H9 (cell line): Measurements from ENCODE around the gene MICAL2. TPM values are rescaled to one million over a fixed set of nuclear protein-coding genes. Genes with fewer than 3 reads are reported as not detected.

ENCODE experiments used
- DNase-seq: peaks from one replicate; pipeline ENCODE4 v3.0.0-alpha.2; 2017
- H2AFZ ChIP-seq: one replicate; pipeline ENCODE4 v1.6.1; 2013; ENCODE audit warnings: mild to moderate bottlenecking, low read length, control low read depth, moderate library complexity
- H2AK5ac ChIP-seq: 2 replicates; pipeline ENCODE4 v1.6.1; 2013; ENCODE audit warnings: low read length, control low read depth, mixed read lengths; ENCODE audit not compliant: insufficient read length
- H2BK120ac ChIP-seq: one replicate; pipeline ENCODE4 v1.6.1; 2013; ENCODE audit warnings: low read depth, mild to moderate bottlenecking, low read length, control low read depth, inconsistent platforms; ENCODE audit not compliant: poor library complexity, severe bottlenecking
- H2BK12ac ChIP-seq: 2 replicates; pipeline ENCODE4 v1.6.1; 2013; ENCODE audit warnings: low read length, control low read depth, mixed read lengths, low read depth; ENCODE audit not compliant: insufficient read length
- H2BK15ac ChIP-seq: 2 replicates; pipeline ENCODE4 v1.6.1; 2013; ENCODE audit warnings: low read depth, low read length, control low read depth
- H2BK20ac ChIP-seq: one replicate; pipeline ENCODE4 v1.6.1; 2013; ENCODE audit warnings: low read depth, mild to moderate bottlenecking, low read length, control low read depth, inconsistent platforms; ENCODE audit not compliant: poor library complexity, severe bottlenecking
- H2BK5ac ChIP-seq: 2 replicates; pipeline ENCODE4 v1.6.1; 2013; ENCODE audit warnings: low read length, control low read depth, mixed read lengths; ENCODE audit not compliant: insufficient read length
- H3K14ac ChIP-seq: 2 replicates; pipeline ENCODE4 v1.6.1; 2013; ENCODE audit warnings: low read length, control low read depth; ENCODE audit not compliant: insufficient read depth
- H3K18ac ChIP-seq: 2 replicates; pipeline ENCODE4 v1.6.1; 2013; ENCODE audit warnings: low read depth, mild to moderate bottlenecking, mixed read lengths, low read length, control low read depth; ENCODE audit not compliant: insufficient read length
- H3K23ac ChIP-seq: 2 replicates; pipeline ENCODE4 v1.6.1; 2013; ENCODE audit warnings: low read length, control low read depth, mixed read lengths, low read depth; ENCODE audit not compliant: insufficient read length
- H3K23me2 ChIP-seq: 2 replicates; pipeline ENCODE4 v1.6.1; 2013; ENCODE audit warnings: low read depth, mild to moderate bottlenecking, mixed read lengths, low read length, control low read depth; ENCODE audit not compliant: insufficient read length, poor library complexity, severe bottlenecking
- H3K27ac ChIP-seq: 2 replicates; pipeline ENCODE4 v1.5.1; 2013; ENCODE audit warnings: low read length, control low read depth, mixed read lengths, low read depth; ENCODE audit not compliant: insufficient read length
- H3K27me3 ChIP-seq: 2 replicates; pipeline ENCODE4 v1.6.1; 2013; ENCODE audit warnings: low read length, control low read depth, inconsistent platforms; ENCODE audit not compliant: insufficient read depth
- H3K4ac ChIP-seq: 2 replicates; pipeline ENCODE4 v1.6.1; 2013; ENCODE audit warnings: low read depth, mild to moderate bottlenecking, control low read depth, inconsistent platforms, low read length, moderate library complexity
- H3K4me1 ChIP-seq: 2 replicates; pipeline ENCODE4 v1.6.1; 2013; ENCODE audit warnings: low read length, control low read depth, inconsistent platforms; ENCODE audit not compliant: insufficient read depth
- H3K4me2 ChIP-seq: 2 replicates; pipeline ENCODE4 v1.6.1; 2013; ENCODE audit warnings: low read length, control low read depth, mixed read lengths; ENCODE audit not compliant: insufficient read length, insufficient read depth
- H3K56ac ChIP-seq: 2 replicates; pipeline ENCODE4 v1.6.1; 2013; ENCODE audit warnings: low read depth, mild to moderate bottlenecking, mixed read lengths, low read length, control low read depth; ENCODE audit not compliant: insufficient read length
- H3K79me1 ChIP-seq: 2 replicates; pipeline ENCODE4 v1.6.1; 2013; ENCODE audit warnings: low read depth, mild to moderate bottlenecking, moderate library complexity, low read length, control low read depth, inconsistent platforms; ENCODE audit not compliant: insufficient read depth, poor library complexity, severe bottlenecking
- H3K79me2 ChIP-seq: 2 replicates; pipeline ENCODE4 v1.6.1; 2013; ENCODE audit warnings: low read length, control low read depth, inconsistent platforms; ENCODE audit not compliant: insufficient read depth
- H3K9ac ChIP-seq: 2 replicates; pipeline ENCODE4 v1.6.1; 2013; ENCODE audit warnings: low read length, control low read depth, mixed read lengths; ENCODE audit not compliant: insufficient read length; ENCODE audit errors: extremely low read depth
- H3K9me3 ChIP-seq: one replicate; pipeline ENCODE4 v1.6.1; 2013; ENCODE audit warnings: low read depth, low read length, inconsistent platforms; ENCODE audit not compliant: control insufficient read depth
- H3T11ph ChIP-seq: one replicate; pipeline ENCODE4 v1.6.1; 2013; ENCODE audit warnings: mild to moderate bottlenecking, low read length, control low read depth, inconsistent platforms
- H4K20me1 ChIP-seq: one replicate; pipeline ENCODE4 v1.6.1; 2013; ENCODE audit not compliant: control insufficient read depth, insufficient read length, insufficient read depth
- H4K5ac ChIP-seq: 2 replicates; pipeline ENCODE4 v1.6.1; 2013; ENCODE audit warnings: low read depth, mild to moderate bottlenecking, mixed read lengths, low read length, control low read depth; ENCODE audit not compliant: insufficient read length
- H4K8ac ChIP-seq: replicated peaks from 2 replicates; pipeline ENCODE4 v1.6.1; 2013; ENCODE audit warnings: low read length, control low read depth, mixed read lengths, low read depth; ENCODE audit not compliant: insufficient read length
- H4K91ac ChIP-seq: 2 replicates; pipeline ENCODE4 v1.6.1; 2013; ENCODE audit warnings: low read depth, mild to moderate bottlenecking, moderate library complexity, mixed read lengths, low read length, control low read depth; ENCODE audit not compliant: insufficient read length
- H3K27ac Mint-ChIP-seq, 3 experiments: 2 replicates in 2 of 3; 3 replicates in 1 of 3; pipeline ENCODE4 v1.8.0; 2020 to 2021; ENCODE audit warnings: mixed read lengths in 3 of 3, mild to moderate bottlenecking in 1 of 3, moderate library complexity in 1 of 3
- H3K27me3 Mint-ChIP-seq: 2 replicates; pipeline ENCODE4 v1.8.0; 2021; ENCODE audit warnings: low read depth, mild to moderate bottlenecking, moderate library complexity, mixed read lengths
- H3K36me3 Mint-ChIP-seq, 3 experiments: 2 replicates in 2 of 3; 3 replicates in 1 of 3; pipeline ENCODE4 v1.8.0; 2020 to 2021; ENCODE audit warnings: low read depth in 3 of 3, mixed read lengths in 3 of 3; ENCODE audit not compliant: insufficient read depth in 1 of 3
- H3K4me1 Mint-ChIP-seq, 2 experiments: 2 replicates each; pipeline ENCODE4 v1.8.0; 2020; ENCODE audit warnings: mixed read lengths in 2 of 2
- H3K4me3 Mint-ChIP-seq, 2 experiments: 2 replicates in 1 of 2; 3 replicates in 1 of 2; pipeline ENCODE4 v1.8.0; 2020 to 2021; ENCODE audit warnings: mild to moderate bottlenecking in 2 of 2, mixed read lengths in 2 of 2, moderate library complexity in 1 of 2
- H3K9me3 Mint-ChIP-seq, 2 experiments: 2 replicates in 1 of 2; 3 replicates in 1 of 2; pipeline ENCODE4 v1.8.0; 2020; ENCODE audit warnings: mild to moderate bottlenecking in 2 of 2, mixed read lengths in 2 of 2, moderate library complexity in 1 of 2
- CTCF ChIP-seq: fragments of 200-600 bp; sonication (generic); conservative IDR thresholded peaks from 3 replicates; pipeline ENCODE4 v1.8.0; 2021; ENCODE audit warnings: antibody characterized with exemption, mild to moderate bottlenecking
- WGBS: extraction: QIAGEN DNeasy Blood & Tissue Kit; methylation state at CpG from one replicate; pipeline ENCODE4 v1.1.7; 2013; ENCODE audit warnings: missing lambda C conversion rate, low lambda C conversion rate, mixed read lengths; ENCODE audit not compliant: insufficient read length; ENCODE audit errors: extremely low coverage; 5-methylcytosine and 5-hydroxymethylcytosine counted together
- total RNA-seq: library from RNA; stranded (reverse); gene quantifications from 2 replicates; pipeline ENCODE4 v1.2.1, GENCODE V29; 2021

The MICAL2 gene
- total RNA-seq, 1 experiment from 2014 or later = 4.7 TPM

- Histone ChIP-seq H2BK5ac (no peak overlapping the region), H2BK15ac (no peak overlapping the region), H3K56ac (no peak overlapping the region), H3K4me2 (no peak overlapping the region), H3K23ac (no peak overlapping the region), H3K4me1 (no peaks in the 10 kb centered on the region), H3K18ac (no peak overlapping the region), H4K8ac (no peak overlapping the region), H2AFZ (no peak overlapping the region), H3K9me3 (no peaks in the 10 kb centered on the region), H2BK120ac (no peak overlapping the region), H4K5ac (no peak overlapping the region), H2AK5ac (no peak overlapping the region), H4K91ac (no peak overlapping the region), H3K23me2 (no peaks in the 10 kb centered on the region), H3K27me3 (no peaks in the 10 kb centered on the region), H3T11ph (no peak overlapping the region), H3K79me1 (no peaks in the 10 kb centered on the region), H2BK20ac (no peak overlapping the region), H3K79me2 (no peaks in the 10 kb centered on the region), H2BK12ac (no peak overlapping the region), H3K14ac (no peak overlapping the region), H3K27ac (no peak overlapping the region), H4K20me1 (no peaks in the 10 kb centered on the region), H3K4ac (no peak overlapping the region), H3K9ac (no peak overlapping the region)
- Mint-ChIP-seq H3K27ac (no peak overlapping the region), H3K27me3 (no peaks in the 10 kb centered on the region; the same call in 1 of the 2 replicates), H3K4me3 (no peak overlapping the region), H3K9me3 (no peaks in the 10 kb centered on the region), H3K36me3 (no peaks in the 10 kb centered on the region), H3K4me1 (no peaks in the 10 kb centered on the region)
- no CpG with 5 or more reads among the region's 6 CpGs for WGBS
- TF ChIP-seq CTCF = no peak
- DNase-seq = no peak
Measured at GRCh38 chr11:12149672-12150225, 39.4 kb downstream of the MICAL2 start.
